Central memory CD4-positive, alpha-beta T cell (primary cell): ENCODE results near the gene TXNDC8.
"Not testable (repeated sequence)": the region's sequence is repeated elsewhere in the genome, so short reads cannot be mapped to it uniquely, and the experiment has no call there.

Experiments used
- DNase-seq: peaks from one replicate; pipeline ENCODE4 v3.0.0; 2022

The TXNDC8 gene

DNA sequence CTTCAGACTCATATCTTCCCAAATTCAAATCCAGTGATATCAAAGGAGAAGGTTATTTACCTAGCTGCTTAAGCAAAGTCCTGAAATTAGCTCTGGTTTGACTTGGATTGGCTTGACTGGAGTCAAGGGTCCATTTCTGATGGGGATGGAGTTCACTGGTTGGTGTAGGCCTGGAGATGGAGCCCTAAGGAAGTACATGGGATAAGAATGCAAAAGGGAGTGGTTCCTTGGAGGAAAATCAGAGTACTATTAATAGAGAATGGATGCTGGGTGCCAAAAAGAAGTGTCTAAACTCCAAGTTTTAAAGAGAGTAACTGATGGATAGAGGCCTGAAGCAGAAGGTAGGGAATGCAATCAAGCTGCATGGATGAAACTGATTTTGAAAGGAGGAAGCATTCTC is 13.8 kb downstream of the TXNDC8 start:
- DNase-seq: no peak

- DNase-seq: no peak
Measured at GRCh38 chr9:110320651-110321445, 16.8 kb downstream of the TXNDC8 start.

DNA sequence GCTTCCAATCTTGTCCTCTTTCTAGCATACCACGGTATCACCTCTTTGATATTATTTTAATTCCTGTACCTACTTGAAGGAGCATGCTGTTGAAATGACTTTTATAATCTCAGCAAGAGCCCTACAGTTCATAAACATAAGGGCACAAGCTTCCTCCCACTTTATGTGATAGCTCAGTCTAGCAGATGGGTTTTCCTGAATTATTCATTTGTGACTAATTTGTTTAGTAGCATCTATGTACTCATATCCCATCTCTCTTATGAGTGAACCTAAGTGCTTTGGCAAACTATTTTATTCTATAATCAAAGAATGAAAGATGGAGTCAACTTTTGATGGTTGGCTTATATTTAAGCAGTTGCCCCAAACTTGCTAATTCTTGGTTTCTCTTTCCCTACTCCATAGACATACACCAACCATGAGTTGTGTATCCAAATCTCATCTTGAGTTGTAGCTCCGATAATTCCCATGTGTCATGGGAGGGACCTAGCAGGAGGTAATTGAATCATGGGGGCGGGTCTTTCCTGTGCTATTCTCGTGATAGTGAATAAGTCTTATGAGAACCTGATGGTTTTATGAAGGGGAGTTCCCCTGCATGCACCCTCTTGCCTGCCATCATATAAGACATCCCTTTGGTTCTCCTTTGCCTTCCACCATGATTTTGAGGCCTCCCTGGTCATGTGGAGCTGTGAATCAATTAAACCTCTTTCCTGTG is 17.7 kb downstream of the TXNDC8 start:
- no peak for DNase-seq

DNA sequence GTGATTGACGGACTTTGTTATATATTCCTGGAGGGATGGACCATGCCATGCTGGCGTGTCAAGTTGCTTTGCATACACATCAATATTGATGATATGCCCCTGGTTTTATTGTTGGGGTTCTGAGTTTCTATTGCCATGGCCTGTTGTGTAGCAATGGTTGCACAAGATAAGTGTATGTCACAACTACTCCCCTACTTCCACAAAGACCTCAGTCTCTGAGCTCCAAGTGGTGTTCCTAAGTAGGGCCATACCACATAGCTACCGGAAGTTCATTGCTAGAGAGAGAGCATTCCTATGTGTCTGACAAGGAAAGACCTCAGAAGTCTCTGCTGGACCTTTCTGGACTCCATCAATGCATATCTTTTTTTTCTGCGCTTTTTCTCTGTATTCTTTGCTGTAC is 19.8 kb downstream of the TXNDC8 start:
- DNase-seq: no peak

DNA sequence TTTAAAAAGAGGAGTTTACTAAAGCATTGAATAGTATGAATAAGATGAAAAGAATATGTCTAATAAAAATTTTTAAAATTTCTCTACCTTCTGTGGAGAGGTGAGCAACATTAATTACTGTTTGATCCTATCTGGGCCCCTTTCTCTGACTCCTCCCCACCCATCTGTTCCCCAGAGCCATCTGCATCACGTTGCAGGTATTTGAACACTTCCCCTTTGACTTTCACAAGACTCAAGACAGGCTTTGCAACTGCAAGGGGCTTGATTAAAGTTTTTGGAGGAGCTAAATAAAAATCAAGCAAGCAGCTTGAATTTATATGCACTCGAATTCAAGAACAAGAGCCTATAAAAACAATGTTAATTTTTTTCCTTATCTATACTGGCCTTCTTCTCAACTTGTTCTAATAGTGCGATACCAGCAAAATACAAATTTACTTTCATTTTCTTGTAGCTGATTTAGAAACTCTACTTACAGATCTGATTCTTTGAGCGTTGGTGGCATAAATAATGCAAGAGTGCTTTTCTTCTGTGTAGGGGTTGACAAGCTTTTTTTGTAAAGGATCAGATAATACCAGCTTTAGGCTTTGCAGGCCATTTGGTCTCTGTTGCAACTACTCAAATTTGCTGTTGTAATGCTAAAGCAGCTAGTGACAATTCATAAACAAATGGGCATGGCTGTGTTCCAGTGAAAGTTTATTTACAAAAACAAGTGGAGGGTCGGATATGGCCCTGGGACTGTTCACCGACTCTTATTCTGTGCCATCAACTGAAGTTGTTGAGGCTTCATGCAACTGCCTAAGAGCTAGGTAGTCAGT is 21.2 kb downstream of the TXNDC8 start:
- DNase-seq: no peak

DNA sequence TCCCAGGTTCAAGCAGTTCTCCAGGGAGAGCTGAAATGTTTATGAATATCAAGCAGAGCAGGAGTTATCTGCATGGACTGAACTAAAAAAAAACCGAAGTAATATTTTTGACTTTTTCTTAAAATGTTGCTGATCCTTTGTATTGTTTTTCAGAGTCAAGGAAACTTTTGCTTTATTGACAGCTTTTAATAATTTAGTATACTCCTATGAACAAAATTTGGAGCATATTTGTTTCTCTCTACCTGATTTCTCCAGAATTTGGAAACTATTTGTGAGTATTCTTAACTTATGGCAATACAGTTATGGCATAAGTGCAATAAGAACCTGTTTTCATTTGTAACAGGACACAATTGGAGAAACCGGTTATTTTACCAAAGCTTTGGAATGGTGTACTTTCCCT is 25.7 kb downstream of the TXNDC8 start:
- not testable (repeated sequence) for DNase-seq

- no peak for DNase-seq
Measured at GRCh38 chr9:110309681-110310080, 28.0 kb downstream of the TXNDC8 start.

- DNase-seq: no peak
Measured at GRCh38 chr9:110308633-110309038, 29.0 kb downstream of the TXNDC8 start.

DNA sequence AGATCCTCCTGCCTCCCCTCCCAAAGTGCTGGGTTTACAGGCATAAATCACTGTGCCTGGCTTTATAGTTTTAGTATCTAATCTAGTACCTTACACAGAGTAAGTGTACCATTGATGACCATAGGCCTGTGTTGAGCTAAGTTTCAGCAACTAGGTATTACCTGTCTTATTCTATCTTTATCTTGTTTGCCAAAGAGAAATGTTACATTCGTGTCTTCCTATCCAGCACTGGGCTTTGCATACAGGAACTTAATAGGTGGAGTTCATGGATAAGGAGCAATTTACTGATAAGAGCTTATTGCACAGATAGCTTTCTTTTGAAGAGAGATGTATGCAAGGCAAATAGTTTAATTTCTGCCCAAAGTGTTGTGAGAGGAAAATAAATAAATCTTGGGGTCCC is 30.5 kb downstream of the TXNDC8 start:
- DNase-seq: no peak

DNA sequence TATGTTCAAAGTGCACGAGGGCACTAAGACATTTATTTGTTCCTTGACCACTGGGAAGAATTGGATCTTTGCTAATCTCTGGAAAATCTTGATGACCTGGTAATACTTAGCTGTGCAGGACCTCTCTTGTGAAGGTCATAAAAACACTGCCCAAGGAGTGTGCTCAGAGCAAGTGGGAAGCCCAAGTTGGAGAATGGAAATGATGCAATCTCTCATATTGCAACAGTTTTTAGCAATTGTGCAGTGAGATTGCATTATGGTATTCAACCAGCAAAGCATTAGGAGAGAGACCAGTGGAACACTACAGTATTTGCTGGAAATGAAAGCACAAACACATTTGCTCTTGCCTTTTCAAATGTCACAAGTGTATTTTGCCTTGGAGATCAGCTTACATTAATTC is 34.5 kb downstream of the TXNDC8 start:
- DNase-seq: no peak

- DNase-seq: no peak
Measured at GRCh38 chr9:110298043-110298605, 39.5 kb downstream of the TXNDC8 start.

DNA sequence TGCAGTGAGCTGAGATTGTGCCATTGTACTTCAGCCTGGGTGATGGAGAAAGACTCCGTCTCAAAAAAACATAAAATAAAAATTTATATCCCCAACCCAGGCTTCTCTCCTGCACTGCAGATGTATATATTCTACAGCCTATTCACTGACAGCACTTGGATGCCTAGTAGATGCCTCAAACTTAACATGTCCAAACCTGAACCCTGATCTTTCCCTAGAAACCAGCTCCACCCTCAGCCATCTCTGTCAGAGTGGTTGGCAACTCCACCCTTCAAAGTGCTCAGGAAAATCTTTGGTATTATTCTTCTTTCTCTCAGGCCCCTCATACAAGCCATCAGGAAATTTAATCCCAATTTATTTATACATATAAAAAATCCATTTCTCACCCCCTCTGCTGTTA is 44.4 kb downstream of the TXNDC8 start:
- no peak for DNase-seq

DNA sequence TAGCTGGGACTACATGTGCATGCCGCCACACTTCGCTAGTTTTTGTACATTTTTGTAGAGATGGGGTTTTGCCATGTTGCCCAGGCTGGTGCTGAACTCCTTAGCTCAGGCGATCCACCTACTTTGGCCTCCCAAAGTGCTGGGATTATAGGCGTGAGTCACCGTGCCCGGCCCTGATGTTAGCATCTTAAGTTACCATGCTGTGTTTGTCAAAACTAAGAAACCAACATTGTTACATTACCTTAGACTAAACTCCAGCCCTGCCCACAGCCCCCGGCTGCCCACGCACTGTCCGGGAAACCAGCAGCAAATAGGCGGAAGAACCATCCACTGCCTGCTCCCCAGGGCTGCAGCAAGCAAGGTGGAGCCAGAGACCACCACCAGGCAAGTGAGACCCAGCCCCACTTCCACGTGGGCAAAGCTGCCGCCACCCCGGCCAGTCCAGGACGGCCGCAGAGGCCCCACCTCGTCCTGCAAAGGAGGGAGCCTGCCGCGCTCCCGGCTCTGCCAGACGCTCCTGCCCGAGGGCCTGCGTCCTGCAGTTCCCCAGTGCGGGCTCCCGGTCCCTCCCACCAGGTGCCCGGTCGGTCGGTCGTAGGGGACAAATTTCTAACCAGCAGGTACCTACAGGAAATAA is 45.6 kb downstream of the TXNDC8 start:
- no peak for DNase-seq

DNA sequence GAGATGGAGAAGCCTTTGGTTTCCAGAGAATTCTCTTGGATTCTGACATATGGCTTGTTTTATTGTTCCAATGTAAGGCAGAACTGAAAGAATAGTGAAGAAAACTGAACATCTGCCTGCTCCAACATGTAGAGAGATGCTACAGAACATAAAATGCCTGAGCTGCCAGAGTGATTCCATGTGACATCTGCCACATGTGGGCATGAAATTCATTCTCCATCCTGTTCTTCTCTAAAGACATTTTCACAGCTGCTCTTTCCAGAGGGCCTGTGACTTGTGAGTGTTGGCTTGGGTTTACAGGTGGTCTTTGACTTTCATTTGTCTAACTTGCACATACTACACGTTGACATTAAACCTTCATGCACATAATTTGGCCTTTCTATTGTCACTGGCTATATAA is 47.7 kb downstream of the TXNDC8 start:
- DNase-seq: no peak

DNA sequence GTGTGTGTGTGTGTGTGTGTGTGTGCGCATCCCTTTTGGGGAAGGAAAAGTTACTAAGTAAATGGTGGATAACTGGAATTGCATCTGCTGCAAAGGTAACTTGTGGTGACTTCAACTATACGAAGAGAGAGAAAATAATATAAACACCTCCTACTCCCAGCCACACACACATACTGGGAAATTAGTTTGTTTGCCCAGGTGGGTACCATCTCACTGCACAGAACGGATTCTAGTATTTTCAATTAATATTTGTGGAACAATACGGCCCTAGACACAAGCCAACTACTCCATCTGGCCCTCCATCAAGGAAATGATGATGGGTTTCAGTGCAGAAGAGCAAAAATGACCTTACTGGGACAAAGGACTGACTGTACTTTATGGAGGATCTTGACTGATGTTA is 49.2 kb downstream of the TXNDC8 start:
- no peak for DNase-seq

- DNase-seq: no peak
Measured at GRCh38 chr9:110287289-110287680, 50.4 kb downstream of the TXNDC8 start.

DNA sequence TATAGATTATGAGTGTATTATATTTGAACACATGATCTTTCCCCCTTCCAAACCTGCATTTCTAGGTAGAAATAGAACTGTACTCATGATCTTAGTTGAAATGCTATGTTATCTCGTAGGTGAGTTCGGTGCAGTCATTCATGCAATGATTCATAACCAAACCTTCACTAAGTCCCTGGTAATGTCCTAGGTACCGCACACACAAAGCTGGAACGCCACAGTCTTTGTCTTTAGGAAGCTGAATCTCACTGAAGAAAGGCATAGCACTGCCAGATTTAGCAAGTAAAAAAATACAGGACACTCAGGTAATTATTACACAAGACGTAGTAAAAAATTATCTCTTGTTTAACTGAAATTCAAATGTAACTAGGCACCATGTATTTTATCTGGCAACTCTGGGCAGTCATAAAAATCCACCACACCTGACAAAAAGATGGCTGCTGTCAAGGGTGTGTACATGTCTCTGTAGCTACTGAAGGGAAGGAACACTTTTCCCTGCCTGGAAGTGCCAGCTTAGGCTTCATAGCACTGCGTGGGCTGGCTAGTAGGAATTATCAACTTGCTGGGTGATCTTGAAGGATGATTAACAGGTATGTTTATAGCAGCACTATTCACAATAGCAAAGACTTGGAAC is 53.3 kb downstream of the TXNDC8 start:
- no peak for DNase-seq

- no peak for DNase-seq
Measured at GRCh38 chr9:110283751-110284150, 53.9 kb downstream of the TXNDC8 start.

DNA sequence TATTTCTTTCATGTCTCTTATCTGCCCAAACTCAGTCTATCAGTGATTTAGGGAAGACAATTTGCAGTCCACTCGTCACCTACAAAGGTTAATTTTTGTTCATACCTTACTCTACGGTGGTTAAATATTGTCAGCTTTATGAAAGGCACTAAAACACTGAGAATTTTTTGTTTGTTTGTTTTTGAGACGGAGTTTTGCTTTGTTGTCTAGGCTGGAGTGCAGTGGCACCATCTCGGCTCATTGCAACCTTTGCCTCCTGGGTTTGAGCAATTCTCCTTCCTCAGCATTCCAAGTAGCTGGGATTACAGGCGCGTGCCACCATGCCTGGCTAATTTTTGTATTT is 55.0 kb downstream of the TXNDC8 start:
- DNase-seq: no peak

- no peak for DNase-seq
Measured at GRCh38 chr9:110282018-110282738, 55.5 kb downstream of the TXNDC8 start.

DNA sequence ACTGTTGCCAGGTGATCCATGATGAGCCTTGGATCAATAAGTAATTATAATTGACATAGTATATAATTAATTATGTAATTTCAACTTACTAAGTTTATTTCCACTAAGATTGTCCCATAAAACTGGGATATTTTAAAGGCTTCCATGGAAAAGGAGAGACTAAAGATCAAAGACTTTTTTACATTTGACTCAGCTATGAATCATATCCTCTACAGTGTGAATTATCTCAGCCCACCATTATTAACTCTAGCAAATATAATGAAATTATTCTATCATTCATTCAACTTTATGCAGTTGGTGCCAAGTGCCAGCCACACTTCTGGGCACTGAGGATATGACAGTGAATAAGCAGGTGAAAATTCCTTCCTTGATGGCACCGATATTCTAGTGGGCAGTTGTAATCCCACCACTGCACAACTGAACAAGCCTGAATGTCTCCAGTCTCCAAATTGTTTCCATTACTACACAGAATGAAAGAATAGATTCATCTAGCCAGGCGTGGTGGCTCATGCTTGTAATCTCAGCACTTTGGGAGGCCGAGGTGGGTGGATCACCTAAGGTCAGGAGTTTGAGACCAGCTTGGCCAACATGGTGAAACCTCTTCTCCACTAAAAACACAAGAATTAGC is 59.5 kb downstream of the TXNDC8 start:
- DNase-seq: no peak
